Stimulated activated naive CD8-positive, alpha-beta T cell treated with anti-CD3 and anti-CD28 coated beads, Interleukin-15, amount 100 ng/mL, for 72 hours (primary cell): ENCODE results near the gene ASAP2.
"Not testable (repeated sequence)": the region's sequence is repeated elsewhere in the genome, so short reads cannot be mapped to it uniquely, and the experiment has no call there.

ENCODE experiments used
- ATAC-seq: fragments of 150-1000 bp; cut with Tn5 transposase; 2 replicates; pipeline ENCODE4 v1.10.0; 2021; ENCODE audit warnings: mild to moderate bottlenecking, moderate library complexity
- DNase-seq, 2 donors: peaks; one replicate each; pipeline ENCODE4 v3.0.0; 2021 to 2022
- H3K27ac Mint-ChIP-seq, 2 donors: one replicate each; pipeline ENCODE4 v1.8.0; 2022; ENCODE audit warnings: mild to moderate bottlenecking in 2 of 2, mixed read lengths in 2 of 2, moderate library complexity in 2 of 2
- H3K27me3 Mint-ChIP-seq: one replicate; pipeline ENCODE4 v1.8.0; 2022; ENCODE audit warnings: mixed read lengths
- H3K4me1 Mint-ChIP-seq: one replicate; pipeline ENCODE4 v1.8.0; 2022; ENCODE audit warnings: mild to moderate bottlenecking, mixed read lengths
- H3K4me3 Mint-ChIP-seq, 2 donors: one replicate each; pipeline ENCODE4 v1.8.0; 2022; ENCODE audit warnings: mild to moderate bottlenecking in 2 of 2, mixed read lengths in 2 of 2, moderate library complexity in 1 of 2
- H3K9me3 Mint-ChIP-seq, 2 donors: one replicate each; pipeline ENCODE4 v1.8.0; 2022; ENCODE audit warnings: mixed read lengths in 2 of 2

ASAP2 gene

GRCh38 chr2:9216143-9216542, 9.5 kb downstream of the ASAP2 start:
- H3K9me3 Mint-ChIP-seq = not testable (repeated sequence)

DNA sequence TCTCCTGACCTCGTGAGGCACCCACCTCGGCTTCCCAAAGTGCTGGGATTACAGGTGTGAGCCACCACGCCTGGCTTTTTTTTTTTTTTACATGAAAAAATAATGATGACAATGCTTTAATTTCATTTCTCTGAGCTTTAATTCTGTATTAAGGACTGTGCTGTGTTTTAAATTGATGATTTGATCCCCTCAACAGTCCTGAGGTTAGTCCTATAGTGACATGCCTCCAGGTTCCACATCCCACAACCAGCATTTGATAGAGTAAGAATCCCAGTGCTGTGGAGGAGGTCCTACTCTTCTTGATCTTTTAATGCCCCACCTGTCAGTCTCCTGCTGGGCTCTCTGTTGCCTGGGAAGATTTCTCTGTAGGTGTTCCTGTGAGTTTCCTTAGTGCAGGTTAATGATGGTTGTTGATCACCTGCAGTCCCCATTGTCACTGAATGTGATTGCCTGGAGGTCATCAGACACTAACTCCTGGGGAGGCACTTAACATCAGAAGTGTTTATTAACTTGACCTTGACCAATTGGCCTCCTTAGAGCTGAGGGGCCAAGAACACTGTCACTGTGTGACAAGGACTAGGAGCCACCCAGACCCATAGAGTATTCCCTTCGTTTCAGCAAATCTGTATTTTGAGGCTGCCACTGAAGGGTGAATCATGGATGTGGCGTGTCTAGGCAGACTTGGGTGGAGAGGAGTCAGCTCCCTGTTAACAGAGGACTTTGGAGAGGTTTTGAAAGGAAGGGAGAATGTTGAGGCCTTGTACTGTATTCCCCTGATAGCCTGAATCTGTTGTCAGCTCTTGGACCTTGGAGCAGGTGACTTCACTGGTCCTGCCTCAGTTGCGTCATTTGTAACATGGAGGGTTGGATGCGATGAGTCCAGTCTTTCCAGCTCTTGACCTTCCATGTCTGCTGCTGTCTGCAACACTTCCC, 11.5 kb downstream of the ASAP2 start:
- Mint-ChIP-seq H3K27ac (no peak overlapping the region), H3K4me3 (no peak overlapping the region), H3K27me3 (peaks cover 13% of the 10 kb centered on the region), H3K4me1 (no peaks in the 10 kb centered on the region), H3K9me3 (peaks cover 0 to 6% of the 10 kb centered on the region in 2 donors)
- DNase-seq (no peak), ATAC-seq (no peak)

More at GRCh38 chr2:9216143-9216542, 9.5 kb downstream of the ASAP2 start:
- H3K27me3 Mint-ChIP-seq = peaks cover 31% of the 10 kb centered on the region
- not testable (repeated sequence) for ATAC-seq, H3K4me3 Mint-ChIP-seq, H3K27ac Mint-ChIP-seq, H3K4me1 Mint-ChIP-seq, DNase-seq

DNA sequence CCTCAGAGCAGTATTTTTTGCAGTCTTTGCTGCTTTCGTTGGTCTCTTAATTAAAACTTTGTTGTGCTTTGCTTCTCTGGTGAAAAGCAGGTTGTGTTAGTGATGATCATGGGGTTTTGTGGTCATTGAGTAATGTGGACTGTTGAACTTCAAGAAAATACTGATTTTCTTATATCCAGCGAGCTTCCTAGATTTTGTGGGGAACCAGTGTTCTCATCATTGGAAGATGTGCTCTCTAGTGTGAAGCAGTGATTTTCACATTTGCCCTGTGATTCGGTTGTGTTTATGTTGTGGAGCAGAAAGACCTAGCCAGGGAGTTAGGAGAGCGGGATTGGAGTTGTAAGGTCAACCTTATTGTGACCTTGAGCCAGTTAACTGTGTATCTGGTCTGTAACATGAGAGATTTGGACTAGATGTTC, 12.4 kb downstream of the ASAP2 start:
- peaks cover 7% of the 10 kb centered on the region for H3K27me3 Mint-ChIP-seq
- ATAC-seq (no peak), DNase-seq (no peak)
- no peaks in the 10 kb centered on the region for H3K4me1 Mint-ChIP-seq
- peak overlapping the region in 1 of 2 donors; percentile 29 for H3K27ac Mint-ChIP-seq
- H3K4me3 Mint-ChIP-seq = no peak overlapping the region
- H3K9me3 Mint-ChIP-seq = peaks cover 0 to 6% of the 10 kb centered on the region in 2 donors

GRCh38 chr2:9220201-9220600, 13.6 kb downstream of the ASAP2 start:
- Mint-ChIP-seq H3K9me3 (peaks cover 0 to 6% of the 10 kb centered on the region in 2 donors), H3K4me1 (no peaks in the 10 kb centered on the region), H3K27ac (no peak overlapping the region), H3K4me3 (no peak overlapping the region), H3K27me3 (peaks cover 7% of the 10 kb centered on the region)
- ATAC-seq = no peak
- DNase-seq = no peak

GRCh38 chr2:9221223-9221622, 14.6 kb downstream of the ASAP2 start:
- H3K4me3 Mint-ChIP-seq = no peak overlapping the region
- ATAC-seq (no peak), DNase-seq (no peak)
- H3K9me3 Mint-ChIP-seq = peaks cover 0 to 6% of the 10 kb centered on the region in 2 donors
- peaks cover under 1% of the 10 kb centered on the region for H3K27me3 Mint-ChIP-seq
- H3K4me1 Mint-ChIP-seq = no peaks in the 10 kb centered on the region
- no peak overlapping the region for H3K27ac Mint-ChIP-seq

- H3K9me3 Mint-ChIP-seq = peaks cover 0 to 6% of the 10 kb centered on the region in 2 donors
- H3K4me1 Mint-ChIP-seq = no peaks in the 10 kb centered on the region
- no peaks in the 10 kb centered on the region for H3K27me3 Mint-ChIP-seq
- H3K4me3 Mint-ChIP-seq = no peak overlapping the region
- no peak for ATAC-seq
- H3K27ac Mint-ChIP-seq = no peak overlapping the region
- DNase-seq = no peak
Measured at GRCh38 chr2:9222239-9222892, 15.8 kb downstream of the ASAP2 start.

DNA sequence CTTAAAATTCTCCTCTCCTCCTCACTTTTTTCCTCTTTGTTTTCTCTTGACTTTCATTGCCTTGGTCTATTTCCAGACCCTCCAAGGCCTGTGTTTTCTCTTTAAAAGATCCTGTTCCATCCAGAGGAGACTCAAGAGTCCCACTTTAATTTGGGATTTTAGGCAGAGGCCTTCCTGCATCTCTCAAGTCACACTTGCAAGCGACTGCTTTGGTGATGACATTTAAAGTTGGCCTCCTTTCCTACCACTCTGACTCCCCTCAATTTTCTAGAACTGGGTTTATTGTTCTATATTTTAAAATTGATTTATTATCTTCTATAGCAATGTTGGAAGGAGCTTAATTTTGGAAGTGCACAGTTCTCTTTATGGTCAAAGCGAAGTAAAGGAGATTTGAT, 16.3 kb downstream of the ASAP2 start:
- H3K4me3 Mint-ChIP-seq = no peak overlapping the region
- DNase-seq (no peak), ATAC-seq (no peak)
- no peak overlapping the region for H3K27ac Mint-ChIP-seq
- H3K9me3 Mint-ChIP-seq = peaks cover 0 to 6% of the 10 kb centered on the region in 2 donors
- no peaks in the 10 kb centered on the region for H3K27me3 Mint-ChIP-seq
- no peaks in the 10 kb centered on the region for H3K4me1 Mint-ChIP-seq

- no peak for ATAC-seq
- peak overlapping the region in 1 of 2 donors; percentile 22 for H3K27ac Mint-ChIP-seq
Measured at GRCh38 chr2:9225806-9226205, 19.2 kb downstream of the ASAP2 start.

DNA sequence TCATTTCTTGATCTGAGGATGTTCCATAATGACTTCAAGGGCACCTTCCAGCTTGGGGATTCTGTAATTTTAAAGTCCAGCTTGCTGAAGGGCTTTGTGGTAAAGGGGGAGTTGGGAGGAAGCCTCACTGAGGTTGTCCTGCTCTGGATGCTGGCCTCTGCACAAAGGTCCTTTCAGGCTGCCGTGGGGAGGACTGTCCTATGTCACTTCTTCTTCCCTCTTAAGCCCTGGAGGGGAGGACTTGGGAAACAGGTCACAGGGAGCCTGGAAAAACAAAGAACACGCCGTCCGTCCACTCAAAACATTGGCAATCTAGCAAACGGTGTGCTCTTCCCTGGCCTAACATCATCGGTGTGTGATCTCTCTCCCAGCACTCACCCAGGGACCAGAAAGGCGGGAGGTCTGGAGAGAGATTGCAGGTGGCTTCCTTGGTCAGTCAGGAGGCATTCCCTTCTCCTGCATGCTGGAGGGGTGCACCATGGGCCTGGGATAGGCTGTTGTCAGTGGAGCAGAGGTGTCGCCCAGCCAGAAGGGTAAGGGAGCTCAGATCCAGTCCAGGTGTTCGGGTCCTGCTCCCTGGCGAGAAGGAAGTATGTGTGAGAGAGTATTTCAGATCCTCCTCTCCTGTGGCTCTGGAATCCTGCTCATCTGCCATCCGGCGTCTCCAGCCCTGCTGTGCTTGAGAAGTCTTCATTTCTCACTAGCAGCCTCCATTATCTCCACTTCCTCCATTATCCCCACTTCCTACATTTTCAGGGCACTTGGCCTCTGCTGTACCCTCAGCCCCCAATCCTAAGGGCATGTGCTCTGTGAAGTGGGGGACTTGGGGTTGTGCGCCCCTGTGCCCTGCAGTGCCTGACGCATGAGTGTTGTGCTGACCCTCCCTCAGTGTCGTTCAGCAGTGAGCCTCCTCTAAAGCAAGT, 20.1 kb downstream of the ASAP2 start:
- DNase-seq (no peak), ATAC-seq (no peak)
- peaks cover 25% of the 10 kb centered on the region for H3K27me3 Mint-ChIP-seq
- no peak overlapping the region for H3K4me3 Mint-ChIP-seq
- H3K4me1 Mint-ChIP-seq = no peaks in the 10 kb centered on the region
- no peaks in the 10 kb centered on the region for H3K9me3 Mint-ChIP-seq
- H3K27ac Mint-ChIP-seq = no peak overlapping the region

More at GRCh38 chr2:9225806-9226205, 19.2 kb downstream of the ASAP2 start:
- no peaks in the 10 kb centered on the region for H3K4me1 Mint-ChIP-seq
- peaks cover 0 to 4% of the 10 kb centered on the region in 2 donors for H3K9me3 Mint-ChIP-seq
- no peak for DNase-seq
- H3K4me3 Mint-ChIP-seq = no peak overlapping the region
- H3K27me3 Mint-ChIP-seq = peaks cover 18% of the 10 kb centered on the region

DNA sequence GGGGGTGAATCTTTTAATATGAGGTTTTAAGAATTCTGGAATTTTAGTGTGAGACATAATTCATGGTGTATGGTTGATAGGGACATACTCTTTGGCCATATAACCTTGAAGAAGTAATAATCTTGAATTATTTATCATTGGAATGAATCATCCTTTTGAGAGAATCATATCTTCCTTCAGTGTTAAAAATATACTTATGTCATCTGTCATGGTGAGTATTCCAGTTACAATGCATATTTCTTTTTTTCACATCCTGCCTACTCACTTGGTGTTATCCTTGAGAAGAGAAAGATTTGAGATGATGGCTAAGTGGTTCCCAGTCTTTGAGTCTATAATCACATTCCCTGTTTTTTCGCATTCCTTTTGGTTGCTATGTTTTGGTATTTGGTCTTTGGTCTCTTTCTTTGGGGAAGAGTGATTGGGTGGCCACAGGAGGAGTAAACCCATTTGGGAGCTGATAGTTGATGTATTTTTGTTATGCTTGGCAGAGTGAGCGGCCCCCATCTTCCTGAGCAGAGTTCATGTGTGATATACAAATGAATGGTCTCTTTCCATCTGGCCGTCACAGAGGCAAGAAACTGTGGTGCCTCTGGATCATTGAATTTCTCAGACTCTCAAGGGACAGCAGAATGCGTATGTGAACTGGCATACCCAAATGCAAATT, 21.6 kb downstream of the ASAP2 start:
- Mint-ChIP-seq H3K27ac (no peak overlapping the region), H3K4me3 (no peak overlapping the region), H3K27me3 (peaks cover 38% of the 10 kb centered on the region), H3K4me1 (no peaks in the 10 kb centered on the region), H3K9me3 (no peaks in the 10 kb centered on the region)
- ATAC-seq = no peak
- no peak for DNase-seq

GRCh38 chr2:9228781-9229469, 22.3 kb downstream of the ASAP2 start:
- Mint-ChIP-seq H3K4me3 (no peak overlapping the region), H3K27me3 (peaks cover 38% of the 10 kb centered on the region), H3K27ac (no peak overlapping the region), H3K9me3 (no peaks in the 10 kb centered on the region), H3K4me1 (no peaks in the 10 kb centered on the region)
- ATAC-seq (no peak), DNase-seq (no peak)

- no peaks in the 10 kb centered on the region for H3K9me3 Mint-ChIP-seq
- peaks cover 38% of the 10 kb centered on the region for H3K27me3 Mint-ChIP-seq
- ATAC-seq (no peak), DNase-seq (no peak)
- H3K27ac Mint-ChIP-seq = no peak overlapping the region
- H3K4me3 Mint-ChIP-seq = no peak overlapping the region
- no peaks in the 10 kb centered on the region for H3K4me1 Mint-ChIP-seq
Measured at GRCh38 chr2:9229470-9229820, 22.8 kb downstream of the ASAP2 start.

DNA sequence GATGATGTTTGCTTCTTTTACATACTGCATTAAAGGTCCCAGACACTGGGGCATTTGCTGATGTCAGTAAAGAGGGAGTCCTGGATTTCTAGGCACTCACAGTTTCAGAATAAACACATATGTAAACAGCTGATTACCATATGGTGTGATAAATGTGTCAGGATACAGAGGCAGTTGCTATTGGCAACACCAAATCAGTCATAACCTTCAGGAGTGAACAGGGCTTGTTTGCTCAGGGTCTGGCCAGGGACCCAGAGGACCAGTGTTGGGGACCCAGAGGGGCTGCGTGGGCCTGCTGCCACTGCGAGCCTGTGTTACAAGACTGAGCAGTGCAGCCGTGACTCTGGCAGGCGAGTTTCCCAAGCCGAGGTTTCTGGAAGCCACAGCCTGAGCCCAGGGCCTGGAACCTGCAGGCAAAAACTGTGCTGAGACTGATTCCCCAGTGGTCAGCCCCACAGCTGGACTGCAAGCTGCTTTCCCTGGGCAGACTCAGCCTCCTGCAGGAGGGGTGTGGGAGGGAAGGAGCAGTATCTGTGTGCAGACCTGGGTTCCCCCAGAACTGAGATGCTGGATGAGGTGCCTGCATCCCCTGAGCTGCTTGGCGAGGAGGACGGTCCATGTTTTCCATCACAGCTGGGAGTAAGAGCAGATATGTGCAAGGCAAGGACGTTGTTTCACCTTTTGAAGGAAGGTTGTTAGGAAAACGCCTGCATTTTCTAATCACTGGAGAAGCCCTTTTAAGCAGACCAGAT, 23.6 kb downstream of the ASAP2 start:
- DNase-seq (no peak), ATAC-seq (no peak)
- Mint-ChIP-seq H3K4me3 (no peak overlapping the region), H3K27ac (no peak overlapping the region), H3K4me1 (peaks cover 6% of the 10 kb centered on the region), H3K27me3 (peaks cover 40% of the 10 kb centered on the region), H3K9me3 (no peaks in the 10 kb centered on the region)

GRCh38 chr2:9230881-9231280, 24.3 kb downstream of the ASAP2 start:
- Mint-ChIP-seq H3K27ac (no peak overlapping the region), H3K27me3 (peaks cover 44% of the 10 kb centered on the region), H3K4me3 (no peak overlapping the region), H3K9me3 (no peaks in the 10 kb centered on the region), H3K4me1 (peaks cover 8% of the 10 kb centered on the region)
- ATAC-seq = no peak
- no peak for DNase-seq
